Glutamatergic neuron (in vitro differentiated cells): ENCODE measurements around the gene CRYBB1. TPM values are rescaled to one million over a fixed set of nuclear protein-coding genes. Genes with fewer than 3 reads are reported as not detected.

Source experiments
- DNase-seq: peaks from one replicate; pipeline ENCODE4 v3.0.0; 2022
- H3K27ac Mint-ChIP-seq: one replicate; pipeline ENCODE4 v1.8.0; 2020; ENCODE audit warnings: mild to moderate bottlenecking, mixed read lengths, inconsistent platforms; ENCODE audit not compliant: unreplicated experiment
- H3K27me3 Mint-ChIP-seq: one replicate; pipeline ENCODE4 v1.8.0; 2020; ENCODE audit warnings: mild to moderate bottlenecking, moderate library complexity, mixed read lengths, inconsistent platforms; ENCODE audit not compliant: unreplicated experiment
- H3K36me3 Mint-ChIP-seq: one replicate; pipeline ENCODE4 v1.8.0; 2020; ENCODE audit warnings: mild to moderate bottlenecking, mixed read lengths, inconsistent platforms; ENCODE audit not compliant: unreplicated experiment
- H3K4me1 Mint-ChIP-seq: one replicate; pipeline ENCODE4 v1.8.0; 2020; ENCODE audit warnings: mild to moderate bottlenecking, low read depth, mixed read lengths, inconsistent platforms; ENCODE audit not compliant: unreplicated experiment
- H3K4me3 Mint-ChIP-seq: one replicate; pipeline ENCODE4 v1.8.0; 2020; ENCODE audit warnings: mild to moderate bottlenecking, mixed read lengths, inconsistent platforms; ENCODE audit not compliant: unreplicated experiment
- H3K9me3 Mint-ChIP-seq: one replicate; pipeline ENCODE4 v1.8.0; 2020; ENCODE audit warnings: mild to moderate bottlenecking, moderate library complexity, mixed read lengths, inconsistent platforms; ENCODE audit not compliant: unreplicated experiment
- CTCF ChIP-seq: fragments of 200-600 bp; sonication (generic); IDR thresholded peaks from one replicate; pipeline ENCODE4 v1.5.0; 2021; ENCODE audit not compliant: partially characterized antibody, unreplicated experiment
- total RNA-seq: library from RNA; stranded (reverse); fragmentation: NEBNext Ultra II Directional; extraction: Animal tissue kit (Norgen Biotek cat#: 25700); gene quantifications from one replicate; pipeline ENCODE4 v1.2.1, GENCODE V29; 2021; ENCODE audit not compliant: unreplicated experiment

CRYBB1 gene
- total RNA-seq, 1 donor from 2014 or later = not detected

GRCh38 chr22:26648011-26648497, 30.2 kb upstream of the CRYBB1 start:
- peak overlapping the region; percentile 67 for H3K4me3 Mint-ChIP-seq
- peaks cover 42% of the 10 kb centered on the region for H3K4me1 Mint-ChIP-seq
- H3K9me3 Mint-ChIP-seq = peaks cover 29% of the 10 kb centered on the region
- peaks cover 21% of the 10 kb centered on the region for H3K27me3 Mint-ChIP-seq
- H3K27ac Mint-ChIP-seq = peak overlapping the region; percentile 92
- no peaks in the 10 kb centered on the region for H3K36me3 Mint-ChIP-seq
- TF ChIP-seq CTCF = no peak
- peak; percentile 95 for DNase-seq

- no peak for TF ChIP-seq CTCF
- H3K4me3 Mint-ChIP-seq = peak overlapping the region; percentile 80
- peaks cover 23% of the 10 kb centered on the region for H3K27me3 Mint-ChIP-seq
- peaks cover 46% of the 10 kb centered on the region for H3K4me1 Mint-ChIP-seq
- H3K27ac Mint-ChIP-seq = peak overlapping the region; percentile 89
- peaks cover 32% of the 10 kb centered on the region for H3K9me3 Mint-ChIP-seq
- no peaks in the 10 kb centered on the region for H3K36me3 Mint-ChIP-seq
- peak; percentile 43 for DNase-seq
These were observed 28.3 kb upstream of the CRYBB1 start for GRCh38 chr22:26646158-26646557.

- Mint-ChIP-seq H3K9me3 (peaks cover 30% of the 10 kb centered on the region), H3K4me1 (peaks cover 40% of the 10 kb centered on the region), H3K4me3 (no peak overlapping the region), H3K27ac (no peak overlapping the region), H3K27me3 (peaks cover 19% of the 10 kb centered on the region), H3K36me3 (no peaks in the 10 kb centered on the region)
- TF ChIP-seq CTCF = no peak
- no peak for DNase-seq
These were observed 25.7 kb upstream of the CRYBB1 start for GRCh38 chr22:26643418-26644100.

- peaks cover 22% of the 10 kb centered on the region for H3K9me3 Mint-ChIP-seq
- no peaks in the 10 kb centered on the region for H3K36me3 Mint-ChIP-seq
- H3K4me3 Mint-ChIP-seq = no peak overlapping the region
- H3K27ac Mint-ChIP-seq = no peak overlapping the region
- H3K27me3 Mint-ChIP-seq = peaks cover 11% of the 10 kb centered on the region
- TF ChIP-seq CTCF = no peak
- H3K4me1 Mint-ChIP-seq = peaks cover 34% of the 10 kb centered on the region
- no peak for DNase-seq
These were observed 24.9 kb upstream of the CRYBB1 start for GRCh38 chr22:26642465-26643417.
